Testis (tissue), 3 donors: Measurements from ENCODE around the gene MYLK. TPM values are rescaled to one million over a fixed set of nuclear protein-coding genes. Genes with fewer than 3 reads are reported as not detected.

Experiments used
- DNase-seq: peaks from one replicate; pipeline ENCODE4 v3.0.0-alpha.2; 2019
- H3K27ac ChIP-seq, 2 donors: fragments of 200-600 bp; sonication (generic); one replicate each; pipeline ENCODE4 v1.5.1; 2019
- H3K27me3 ChIP-seq: fragments of 200-600 bp; sonication (generic); one replicate; pipeline ENCODE4 v1.5.1; 2019
- H3K36me3 ChIP-seq: fragments of 200-600 bp; sonication (generic); one replicate; pipeline ENCODE4 v1.5.1; 2017; ENCODE audit warnings: low read depth; ENCODE audit errors: missing control alignments
- H3K4me1 ChIP-seq: fragments of 200-600 bp; sonication (generic); one replicate; pipeline ENCODE4 v1.5.1; 2019
- H3K4me3 ChIP-seq, 2 donors: fragments of 200-600 bp; sonication (generic); one replicate each; pipeline ENCODE4 v1.5.1; 2017 to 2019
- H3K9me3 ChIP-seq: fragments of 200-600 bp; sonication (generic); one replicate; pipeline ENCODE4 v1.5.1; 2017
- CTCF ChIP-seq, 3 experiments: fragments of 450-650 bp in 2 of 3; fragments of 200-600 bp in 1 of 3; sonication (generic) in 1 of 3; IDR thresholded peaks; one replicate each; pipeline ENCODE4 v1.5.1; 2016 to 2019; ENCODE audit warnings: antibody characterized with exemption in 3 of 3, mild to moderate bottlenecking in 2 of 3, moderate library complexity in 1 of 3
- POLR2A ChIP-seq: fragments of 450-650 bp; IDR thresholded peaks from one replicate; pipeline ENCODE4 v1.6.1; 2017; ENCODE audit warnings: antibody characterized with exemption, mild to moderate bottlenecking, moderate library complexity
- WGBS, 2 donors: methylation state at CpG; one replicate each; pipeline ENCODE4 v1.1.5; 2018; 5-methylcytosine and 5-hydroxymethylcytosine counted together
- intact Hi-C: fragments of 100-400 bp; cut with DNase I; formaldehyde crosslinking; loops from one replicate; pipeline ENCODE4 v1.15.1; 2023; ENCODE audit warnings: low total_unique reads
- polyA plus RNA-seq: library from polyadenylated mRNA; stranded (reverse); fragments of 350-450 nt; fragmentation: Illumina TruSeq; extraction: RNeasy Lipid Tissue Mini Kit (QIAGEN cat#74804); gene quantifications from one replicate; pipeline ENCODE4 v1.2.3, GENCODE V29; 2014; ENCODE audit warnings: low read depth, low replicate concordance; ENCODE audit not compliant: insufficient read depth
- total RNA-seq, 2 donors: library from RNA; depleted of rRNA; stranded (reverse); fragments of >200 nt; gene quantifications; one replicate each; pipeline ENCODE4 v1.2.3, GENCODE V29; 2016

MYLK gene
- total and polyA plus RNA-seq, 3 donors from 2014 or later, result 130 to 168 (median 151) TPM

DNA sequence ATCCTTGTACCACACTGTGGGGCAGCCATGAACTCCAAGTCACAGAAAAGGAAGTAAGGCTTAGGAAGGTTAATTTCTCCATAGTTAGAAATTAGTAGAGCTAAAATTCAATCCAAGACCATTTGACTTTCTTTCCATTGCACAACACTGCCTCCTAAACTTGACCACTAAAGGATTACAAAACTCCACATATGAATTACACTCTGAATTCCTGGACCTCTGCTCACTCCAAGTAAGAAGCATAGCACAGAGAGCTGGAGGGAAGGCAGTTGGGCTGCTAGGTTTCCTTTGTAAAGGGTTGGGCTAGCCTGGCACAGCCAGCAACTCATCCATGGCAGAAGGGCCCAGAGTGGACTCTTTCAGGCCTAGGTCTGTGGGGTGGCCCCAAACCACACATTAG is 134.4 kb downstream of the MYLK start:
- TF ChIP-seq CTCF (IDR thresholded peaks at IDR 0.05), result no peak
- no peak for TF ChIP-seq POLR2A
- H3K9me3 ChIP-seq, result no peaks in the 10 kb centered on the region
- no peaks in the 10 kb centered on the region for H3K4me1 ChIP-seq

GRCh38 chr3:123745184-123745855 is 138.8 kb downstream of the MYLK start:
- 87 to 94% methylated on average over 1 of the region's 1 CpG for WGBS, 2 donors
- Histone ChIP-seq H3K27ac (no peak overlapping the region), H3K4me1 (no peaks in the 10 kb centered on the region), H3K27me3 (no peaks in the 10 kb centered on the region), H3K36me3 (no peaks in the 10 kb centered on the region), H3K9me3 (no peaks in the 10 kb centered on the region), H3K4me3 (no peak overlapping the region)
- intact Hi-C loops, result no loop called here
- TF ChIP-seq CTCF (IDR thresholded peaks at IDR 0.05) (no peak), POLR2A (no peak)
- DNase-seq, result no peak

More for the DNA sequence above, 134.4 kb downstream of the MYLK start:
- H3K27me3 ChIP-seq, result no peaks in the 10 kb centered on the region
- no peaks in the 10 kb centered on the region for H3K36me3 ChIP-seq
- intact Hi-C loops, result no loop called here
- no peak overlapping the region for H3K4me3 ChIP-seq
- H3K27ac ChIP-seq, result no peak overlapping the region
- no peak for DNase-seq

DNA sequence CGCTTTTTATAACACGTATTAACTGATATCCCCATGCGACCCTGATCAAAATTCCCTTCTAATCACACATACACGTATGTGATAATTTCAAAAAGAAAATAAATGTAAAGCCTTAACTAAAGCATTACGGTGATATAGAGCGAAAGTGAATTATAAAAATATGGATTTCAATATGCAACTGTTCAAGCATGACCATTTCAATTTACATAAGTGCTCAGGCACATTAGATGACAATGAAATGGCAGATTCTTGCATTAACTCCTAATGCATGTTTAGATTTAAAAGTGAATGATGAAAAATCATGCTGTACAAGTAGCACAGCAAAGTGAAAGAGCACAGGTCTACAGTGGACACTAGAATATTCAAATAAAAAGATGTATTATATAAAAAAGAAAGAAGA is 140.1 kb downstream of the MYLK start:
- intact Hi-C loops, result no loop called here
- no peaks in the 10 kb centered on the region for H3K36me3 ChIP-seq
- no peak for TF ChIP-seq CTCF (IDR thresholded peaks at IDR 0.05)
- no peak for TF ChIP-seq POLR2A
- no peaks in the 10 kb centered on the region for H3K27me3 ChIP-seq
- H3K4me1 ChIP-seq, result no peaks in the 10 kb centered on the region
- no peak for DNase-seq
- no peaks in the 10 kb centered on the region for H3K9me3 ChIP-seq
- no peak overlapping the region for H3K27ac ChIP-seq
- 95 to 98% methylated on average over 6 of the region's 6 CpGs for WGBS, 2 donors
- H3K4me3 ChIP-seq, result no peak overlapping the region

DNA sequence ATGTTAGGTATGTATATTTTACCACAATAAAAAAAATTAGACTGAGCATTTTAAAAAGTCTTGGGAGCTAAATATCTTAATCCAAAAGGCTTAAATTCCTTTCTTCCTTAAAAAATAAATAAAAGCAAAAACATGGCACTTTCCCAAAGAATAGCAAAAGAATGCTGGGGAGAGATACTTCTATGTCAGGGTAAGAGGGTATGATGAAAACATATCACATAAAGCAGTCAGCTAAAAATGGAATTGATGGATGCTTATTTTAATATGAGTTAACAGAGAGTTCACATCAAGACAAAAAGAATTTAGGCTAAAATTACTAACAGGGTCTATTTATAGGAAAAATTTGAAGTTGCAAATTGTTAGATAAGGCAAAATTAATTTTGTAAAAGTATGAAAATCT is 141.0 kb downstream of the MYLK start:
- Histone ChIP-seq H3K4me1 (no peaks in the 10 kb centered on the region), H3K27me3 (no peaks in the 10 kb centered on the region), H3K4me3 (no peak overlapping the region), H3K9me3 (no peaks in the 10 kb centered on the region), H3K27ac (no peak overlapping the region), H3K36me3 (no peaks in the 10 kb centered on the region)
- DNase-seq, result no peak
- TF ChIP-seq CTCF (IDR thresholded peaks at IDR 0.05) (no peak), POLR2A (no peak)
- intact Hi-C loops, result no loop called here

GRCh38 chr3:123741041-123741511 is 143.1 kb downstream of the MYLK start:
- H3K27me3 ChIP-seq, result no peaks in the 10 kb centered on the region
- no peaks in the 10 kb centered on the region for H3K9me3 ChIP-seq
- TF ChIP-seq CTCF (IDR thresholded peaks at IDR 0.05) (no peak), POLR2A (no peak)
- H3K4me1 ChIP-seq, result no peaks in the 10 kb centered on the region
- H3K36me3 ChIP-seq, result no peaks in the 10 kb centered on the region
- WGBS, 2 donors, result 88 to 94% methylated on average over 3 of the region's 3 CpGs
- H3K27ac ChIP-seq, result no peak overlapping the region
- DNase-seq, result no peak
- intact Hi-C loops, result no loop called here
- H3K4me3 ChIP-seq, result no peak overlapping the region
